GM18511 (cell line): ENCODE results near the gene IER5L.
"Not testable (repeated sequence)": the region's sequence is repeated elsewhere in the genome, so short reads cannot be mapped to it uniquely, and the experiment has no call there.

Source experiments
- ATAC-seq: cut with Tn5 transposase; IDR thresholded peaks from one replicate; pipeline ENCODE4 v1.9.1; 2021; ENCODE audit warnings: mild to moderate bottlenecking, moderate library complexity; ENCODE audit not compliant: unreplicated experiment

Gene IER5L

DNA sequence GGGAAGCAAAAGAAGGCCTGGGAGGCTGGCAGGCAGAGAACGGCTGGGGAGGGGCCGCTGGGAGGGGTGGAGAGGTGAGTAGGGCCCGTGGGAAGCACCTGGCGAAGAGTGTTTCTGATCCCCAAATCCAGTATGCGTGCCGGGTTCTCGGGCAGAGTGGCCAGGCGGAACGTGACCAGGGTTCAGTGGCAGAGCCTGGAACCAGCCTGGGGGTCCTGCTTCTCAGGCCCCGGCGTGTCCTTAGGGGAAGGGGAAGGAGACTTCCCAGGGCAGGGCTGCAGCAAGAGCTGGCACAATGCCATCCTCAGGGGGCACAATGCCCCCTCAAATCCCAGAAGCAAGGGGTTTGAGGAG, 25.5 kb upstream of the IER5L start:
- no peak for ATAC-seq

- ATAC-seq: peak; percentile 75
Observed at GRCh38 chr9:129202613-129203555, 24.8 kb upstream of the IER5L start.

- ATAC-seq: no peak
Observed at GRCh38 chr9:129201866-129202265, 23.8 kb upstream of the IER5L start.

DNA sequence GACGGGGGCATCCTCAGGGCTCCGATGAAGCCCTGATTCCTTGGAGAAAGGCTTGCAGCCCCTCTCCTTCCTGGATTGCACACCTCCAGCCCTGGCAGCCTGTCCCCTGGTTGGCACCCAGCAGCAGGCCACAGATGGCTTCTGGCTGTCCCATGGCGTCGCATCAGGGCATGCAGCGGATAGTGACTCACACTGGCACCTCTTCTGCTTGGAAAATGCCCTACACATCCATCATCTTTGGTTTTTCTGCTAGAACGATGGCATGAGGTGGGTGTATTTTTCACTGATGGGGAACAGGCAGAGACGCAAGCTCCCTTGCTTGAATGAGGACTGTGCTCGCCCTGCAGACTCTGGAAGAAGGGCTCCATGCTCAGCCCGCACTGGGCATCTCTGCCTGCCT, 23.2 kb upstream of the IER5L start:
- no peak for ATAC-seq

DNA sequence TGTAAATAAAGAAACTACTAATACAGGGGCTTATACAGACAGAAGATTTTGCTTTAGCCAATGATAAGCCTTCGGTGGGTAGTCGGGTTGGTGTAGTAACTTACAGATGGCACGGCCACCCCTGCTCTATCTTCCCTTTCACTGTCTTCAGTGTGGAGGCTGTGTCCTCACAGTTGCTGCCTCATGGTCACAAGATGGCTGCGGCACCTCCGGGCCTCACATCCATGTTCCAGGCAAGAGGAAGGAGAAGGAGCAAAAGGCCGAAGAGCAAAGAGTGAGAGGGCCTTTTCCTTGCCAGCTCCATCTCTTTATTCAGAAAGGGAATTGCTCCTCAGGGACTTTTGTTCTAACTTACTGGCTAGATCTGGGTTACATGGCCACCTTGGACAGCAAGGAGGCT, 22.2 kb upstream of the IER5L start:
- no peak for ATAC-seq

- no peak for ATAC-seq
Observed at GRCh38 chr9:129199044-129199435, 21.0 kb upstream of the IER5L start.

- no peak for ATAC-seq
Observed at GRCh38 chr9:129198319-129199043, 20.4 kb upstream of the IER5L start.

GRCh38 chr9:129197978-129198318, 19.9 kb upstream of the IER5L start:
- no peak for ATAC-seq

- ATAC-seq: not testable (repeated sequence)
Observed at GRCh38 chr9:129197045-129197444, 19.0 kb upstream of the IER5L start.

GRCh38 chr9:129195606-129196005, 17.5 kb upstream of the IER5L start:
- no peak for ATAC-seq

- ATAC-seq: no peak
Observed at GRCh38 chr9:129194221-129194620, 16.2 kb upstream of the IER5L start.

- no peak for ATAC-seq
Observed at GRCh38 chr9:129193655-129194054, 15.6 kb upstream of the IER5L start.

GRCh38 chr9:129191234-129191633, 13.2 kb upstream of the IER5L start:
- no peak for ATAC-seq

DNA sequence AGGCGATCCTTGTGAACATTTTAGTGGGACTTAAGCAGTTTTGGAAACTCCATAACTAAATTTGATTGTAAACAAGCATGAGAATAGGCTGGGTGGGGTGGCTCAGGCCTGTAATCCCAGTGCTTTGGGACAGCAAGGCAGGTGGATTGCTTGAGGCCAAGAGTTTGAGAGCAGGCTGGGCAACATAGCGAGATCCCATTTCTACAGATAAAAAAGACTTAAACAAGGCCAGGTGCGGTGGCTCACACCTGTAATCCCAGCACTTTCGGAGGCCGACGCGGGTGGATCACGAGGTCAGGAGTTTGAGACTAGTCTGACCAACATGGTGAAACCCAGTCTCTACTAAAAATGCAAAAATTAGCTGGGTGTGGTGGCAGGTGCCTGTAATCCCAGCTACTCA, 11.9 kb upstream of the IER5L start:
- ATAC-seq: not testable (repeated sequence)

GRCh38 chr9:129187042-129187441, 9.0 kb upstream of the IER5L start:
- ATAC-seq: no peak

DNA sequence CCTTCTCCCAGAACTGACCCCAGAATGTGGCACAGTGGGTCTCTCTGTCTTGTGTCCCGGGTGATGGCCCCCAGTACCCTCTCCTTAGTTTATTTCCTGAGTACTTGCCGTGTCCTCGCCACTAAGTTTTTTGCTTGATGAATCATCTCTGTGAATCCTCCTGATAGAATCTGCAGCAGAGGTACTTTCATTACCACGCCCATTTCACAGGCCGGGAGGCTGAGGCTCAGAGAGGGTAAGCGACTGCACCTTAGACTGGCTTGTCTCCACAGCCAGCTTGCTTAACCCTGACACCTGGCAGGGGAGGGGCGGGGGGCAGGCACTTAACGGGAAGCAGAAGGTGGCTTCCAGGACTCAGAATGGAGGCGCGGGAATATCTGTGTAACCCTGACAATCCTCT, 7.9 kb upstream of the IER5L start:
- ATAC-seq: no peak

DNA sequence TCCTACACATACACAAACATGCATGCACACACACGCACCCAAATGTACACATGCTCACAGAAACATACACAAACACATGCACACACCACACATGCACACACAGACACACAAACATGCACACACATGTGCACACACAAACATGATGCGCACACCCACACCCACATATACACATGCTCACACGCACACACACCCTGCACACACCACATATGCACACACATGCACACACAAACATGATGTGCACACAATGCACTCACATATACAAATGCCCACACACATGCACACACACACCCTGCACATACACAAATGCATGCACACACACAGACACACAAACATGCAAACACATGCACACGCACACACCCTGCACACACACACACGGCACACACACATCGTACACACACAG, 7.3 kb upstream of the IER5L start:
- ATAC-seq: no peak

GRCh38 chr9:129184596-129185122, 6.6 kb upstream of the IER5L start:
- ATAC-seq: no peak

GRCh38 chr9:129184219-129184524, 6.1 kb upstream of the IER5L start:
- ATAC-seq: no peak

DNA sequence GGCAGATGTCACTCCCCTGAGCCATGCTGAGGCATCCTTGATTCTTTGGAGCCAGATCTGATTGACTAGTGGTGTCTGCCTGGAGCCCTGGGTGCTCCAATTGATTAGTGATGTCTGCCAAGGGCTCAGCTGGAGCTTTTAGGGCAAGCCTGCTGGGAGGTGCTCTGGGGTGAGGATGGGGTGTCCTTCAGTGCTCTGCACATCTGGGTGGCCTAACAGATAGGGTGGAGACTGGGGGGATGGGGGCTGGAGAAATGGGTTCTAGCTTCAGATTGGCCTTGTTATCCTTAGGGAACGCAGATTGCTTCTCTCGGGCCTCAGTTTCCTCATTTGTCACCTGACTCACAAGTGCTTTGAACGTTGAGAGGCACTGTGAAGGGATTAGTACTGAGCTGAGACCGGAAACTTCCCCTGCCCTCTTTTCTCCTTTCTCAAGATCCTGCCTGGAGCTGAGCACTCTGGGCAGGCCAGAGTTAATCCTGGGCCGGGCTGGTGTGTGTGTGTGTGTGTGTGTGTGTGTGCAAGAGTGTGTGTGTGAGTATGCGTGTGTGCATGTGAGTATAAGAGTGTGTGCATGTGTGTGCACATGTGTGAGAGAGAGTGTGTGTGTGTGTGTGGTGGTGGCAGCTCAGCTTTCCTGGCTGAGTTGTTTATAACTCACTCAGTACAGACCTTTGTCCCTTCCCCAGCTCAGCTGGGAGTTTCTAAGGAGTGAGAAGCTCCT, 5.6 kb upstream of the IER5L start:
- no peak for ATAC-seq

- ATAC-seq: no peak
Observed at GRCh38 chr9:129182625-129183494, 4.8 kb upstream of the IER5L start.
